Epithelial cell of esophagus (primary cell): Measurements from ENCODE around the gene MLIP.
"Not testable (repeated sequence)": the region's sequence is repeated elsewhere in the genome, so short reads cannot be mapped to it uniquely, and the experiment has no call there.

Experiments
- DNase-seq: peaks from one replicate; pipeline ENCODE4 v3.0.0; 2010; ENCODE audit warnings: low read depth
- H3K4me3 ChIP-seq: 2 replicates; pipeline ENCODE4 v1.5.1; 2011; ENCODE audit warnings: mild to moderate bottlenecking, low read length, control low read depth
- CTCF ChIP-seq: IDR thresholded peaks from 2 replicates; pipeline ENCODE4 v1.5.1; 2011; ENCODE audit warnings: low read depth, mild to moderate bottlenecking, low read length, control low read depth, inconsistent platforms; ENCODE audit not compliant: insufficient read depth; ENCODE audit errors: missing control alignments

The MLIP gene

GRCh38 chr6:54193560-54193959 is 82.3 kb downstream of the MLIP start:
- DNase-seq = no peak
- no peak overlapping the region for H3K4me3 ChIP-seq
- no peak for TF ChIP-seq CTCF

- TF ChIP-seq CTCF = no peak
- peak; percentile 38 for DNase-seq
Measured at GRCh38 chr6:54194067-54194466, 82.8 kb downstream of the MLIP start.

GRCh38 chr6:54195637-54196036 is 84.4 kb downstream of the MLIP start:
- no peak for DNase-seq
- H3K4me3 ChIP-seq = no peak overlapping the region
- TF ChIP-seq CTCF = no peak

More at GRCh38 chr6:54194067-54194466, 82.8 kb downstream of the MLIP start:
- H3K4me3 ChIP-seq = no peak overlapping the region

- TF ChIP-seq CTCF = no peak
- H3K4me3 ChIP-seq = no peak overlapping the region
- DNase-seq = no peak
Measured at GRCh38 chr6:54196905-54197304, 85.7 kb downstream of the MLIP start.

GRCh38 chr6:54198134-54198533 is 86.9 kb downstream of the MLIP start:
- peak; percentile 65 for DNase-seq
- H3K4me3 ChIP-seq = no peak overlapping the region
- no peak for TF ChIP-seq CTCF

GRCh38 chr6:54203474-54204035 is 92.3 kb downstream of the MLIP start:
- DNase-seq, H3K4me3 ChIP-seq: not testable (repeated sequence)

GRCh38 chr6:54204921-54205591 is 93.8 kb downstream of the MLIP start:
- no peak for TF ChIP-seq CTCF
- DNase-seq = no peak
- H3K4me3 ChIP-seq = no peak overlapping the region
